A549 treated with RU486 at 1 μM for 4 hours (cell line): ENCODE results near the gene SP3. TPM values are rescaled to one million over a fixed set of nuclear protein-coding genes. Genes with fewer than 3 reads are reported as not detected.

ENCODE experiments used
- total RNA-seq: library from RNA; stranded (reverse); fragments of 200-300 nt; extraction: Qiagen RNA extraction; gene quantifications from 5 replicates; pipeline ENCODE4 v1.2.3, GENCODE V29; 2022; ENCODE audit warnings: low read depth

SP3 gene
- total RNA-seq, result 34.2 to 51.3 TPM (median 41.4 TPM) in 5 replicates

DNA sequence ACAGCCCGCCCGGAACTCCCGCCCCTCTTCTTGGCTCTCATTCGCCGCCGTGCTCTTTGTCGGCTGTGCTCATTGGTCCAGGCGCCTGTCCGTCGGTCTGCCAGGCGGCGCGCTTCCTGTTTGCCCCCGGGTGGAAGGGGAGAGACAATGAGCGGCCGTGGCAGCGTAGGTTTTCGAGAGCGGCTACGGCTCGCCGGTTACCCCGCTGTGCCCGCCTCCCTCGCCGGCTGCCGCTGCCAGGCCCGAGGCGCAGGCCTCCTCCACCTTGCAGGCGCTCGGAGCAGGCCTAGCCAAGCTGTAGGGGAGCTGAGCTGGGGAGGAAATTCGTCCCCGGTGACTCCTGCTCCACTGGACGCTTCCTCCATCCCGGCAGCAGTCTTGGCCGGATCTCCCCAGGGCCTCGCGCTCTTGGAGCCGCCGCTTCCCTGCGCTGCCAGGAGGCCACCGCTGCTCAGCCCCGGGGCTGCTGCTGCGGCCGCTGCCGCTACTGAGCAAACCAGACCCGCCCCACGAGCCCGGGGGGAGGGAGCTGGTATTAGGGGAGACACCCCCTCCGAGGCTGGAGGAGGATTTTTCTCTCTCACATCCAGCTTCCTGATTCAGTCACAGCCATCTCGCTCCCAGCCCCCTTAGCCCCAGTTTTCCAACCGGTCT, at the start of gene SP3:
Gene SP3 (minus strand): TSS at position 2 of the 654 bp plus-strand sequence. CDS start 202 bp downstream, outside the sequence.

